OCI-LY7 (cell line): ENCODE results near the gene KDM2A.

ENCODE experiments used
- EZH2phosphoT487 ChIP-seq: fragments of 200-600 bp; sonication (generic); IDR thresholded peaks from 2 replicates; pipeline ENCODE4 v1.6.1; 2018; ENCODE audit warnings: low read depth, borderline replicate concordance, mild to moderate bottlenecking, mixed run types, antibody characterized with exemption, low read length, moderate library complexity, mixed read lengths
- TF ChIP-seq, protein P1 (sequence below): fragments of 200-600 bp; sonication (generic); conservative IDR thresholded peaks from 2 replicates; pipeline ENCODE4 v1.5.1; 2014; ENCODE audit warnings: mild to moderate bottlenecking, antibody characterized with exemption, low read length, moderate library complexity, mixed read lengths

DNA sequence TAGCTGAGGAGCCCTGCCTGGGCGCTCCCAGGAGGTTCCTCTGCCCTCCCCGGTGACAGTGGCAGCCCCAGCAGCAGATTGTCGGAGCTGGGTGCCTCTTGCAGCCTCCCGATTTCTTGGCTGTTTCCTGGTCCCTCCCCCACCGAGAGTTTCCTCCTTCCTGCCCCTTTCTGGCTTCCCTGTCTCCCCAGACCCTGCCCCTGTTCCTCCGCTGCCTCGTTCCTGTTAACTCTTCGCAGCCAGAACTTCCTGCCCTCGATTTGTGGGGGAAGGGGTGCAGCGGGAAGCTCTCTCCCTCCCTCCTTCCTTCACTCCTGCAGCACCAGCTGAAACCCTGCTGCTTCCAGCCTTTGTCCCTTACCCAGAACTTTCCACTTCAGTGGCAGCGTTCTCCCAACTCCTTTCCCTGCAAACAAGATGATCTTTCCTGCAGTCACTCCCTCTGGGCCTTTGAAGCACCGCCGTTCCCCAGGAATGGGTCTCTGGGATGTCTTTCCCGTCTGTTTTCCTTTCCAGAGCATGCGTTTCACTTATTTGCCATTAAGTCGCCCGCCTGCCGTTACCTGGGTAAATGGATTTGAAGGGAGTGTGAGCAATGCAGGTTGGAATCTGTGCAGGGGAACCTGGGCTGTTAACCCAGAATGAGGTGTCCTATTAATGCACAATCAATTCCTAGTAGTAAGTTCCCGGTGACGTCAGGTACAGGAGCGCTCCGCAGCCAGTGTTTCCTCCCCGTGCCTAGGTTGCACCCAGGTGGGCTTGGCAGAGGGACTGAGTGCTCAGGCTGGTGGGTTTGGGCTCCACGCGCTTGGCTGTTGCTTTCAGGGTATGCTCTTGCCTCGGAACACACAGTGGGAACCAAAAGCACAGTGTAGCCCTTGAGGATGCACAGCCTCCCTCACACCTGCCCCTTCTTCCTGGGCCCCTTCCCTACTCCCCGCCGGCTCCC is 151.5 kb downstream of the KDM2A start:
- TF ChIP-seq, protein P1, sequence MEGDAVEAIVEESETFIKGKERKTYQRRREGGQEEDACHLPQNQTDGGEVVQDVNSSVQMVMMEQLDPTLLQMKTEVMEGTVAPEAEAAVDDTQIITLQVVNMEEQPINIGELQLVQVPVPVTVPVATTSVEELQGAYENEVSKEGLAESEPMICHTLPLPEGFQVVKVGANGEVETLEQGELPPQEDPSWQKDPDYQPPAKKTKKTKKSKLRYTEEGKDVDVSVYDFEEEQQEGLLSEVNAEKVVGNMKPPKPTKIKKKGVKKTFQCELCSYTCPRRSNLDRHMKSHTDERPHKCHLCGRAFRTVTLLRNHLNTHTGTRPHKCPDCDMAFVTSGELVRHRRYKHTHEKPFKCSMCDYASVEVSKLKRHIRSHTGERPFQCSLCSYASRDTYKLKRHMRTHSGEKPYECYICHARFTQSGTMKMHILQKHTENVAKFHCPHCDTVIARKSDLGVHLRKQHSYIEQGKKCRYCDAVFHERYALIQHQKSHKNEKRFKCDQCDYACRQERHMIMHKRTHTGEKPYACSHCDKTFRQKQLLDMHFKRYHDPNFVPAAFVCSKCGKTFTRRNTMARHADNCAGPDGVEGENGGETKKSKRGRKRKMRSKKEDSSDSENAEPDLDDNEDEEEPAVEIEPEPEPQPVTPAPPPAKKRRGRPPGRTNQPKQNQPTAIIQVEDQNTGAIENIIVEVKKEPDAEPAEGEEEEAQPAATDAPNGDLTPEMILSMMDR: no peak
- TF ChIP-seq EZH2phosphoT487: no peak
